HepG2 (cell line): ENCODE results near the gene CHTF8. TPM values are rescaled to one million over a fixed set of nuclear protein-coding genes. Genes with fewer than 3 reads are reported as not detected.

Experiments used
- ATAC-seq: fragments of 200-7000 bp; cut with Tn5 transposase; 3 replicates; pipeline ENCODE4 v1.9.1; 2020; ENCODE audit warnings: mild to moderate bottlenecking, moderate library complexity
- BruUV-seq: library from RNA; stranded (reverse); fragments of 400-500 nt; replicated peaks from 2 replicates; lab custom pipeline; 2021; lab: Mats Ljungman, UMichigan
- CTCF ChIA-PET: fragments of 300-600 bp; formaldehyde crosslinking; extraction: SDS; loops from one replicate; lab custom pipeline; 2021; ENCODE audit warnings: low total read pairs, inconsistent platforms, low intra/inter-chr PET ratio; lab: Yijun Ruan, JAX
- POLR2A ChIA-PET: fragments of 350-600 bp; sonication (Branson Sonifier 250); formaldehyde crosslinking; loops from one replicate; lab custom pipeline; 2020; ENCODE audit warnings: antibody characterized with exemption, inconsistent platforms; lab: Yijun Ruan, JAX
- DNase-seq: peaks from one replicate; pipeline ENCODE4 v3.0.0-alpha.2; 2015; ENCODE audit warnings: low spot score
- FAIRE-seq: peaks from 3 replicates; lab custom pipeline; 2011; peaks lifted over from hg19 to GRCh38; lab: Jason Lieb, UNC
- H2AFZ ChIP-seq: one replicate; pipeline ENCODE4 v1.6.1; 2011; ENCODE audit warnings: low read length, inconsistent platforms
- H3K27ac ChIP-seq: fragments of 300-600 bp; 3 replicates; pipeline ENCODE4 v1.8.0; 2011; ENCODE audit warnings: mixed run types, mild to moderate bottlenecking, mixed read lengths, low read length, inconsistent platforms; ENCODE audit not compliant: insufficient read depth; ENCODE audit errors: extremely low read length
- H3K27me3 ChIP-seq, 2 experiments: fragments of 200-600 bp in 1 of 2; 2 replicates in 1 of 2; 3 replicates in 1 of 2; pipeline versions ENCODE4 v1.6.0 to v1.8.0; 2011; ENCODE audit warnings: low read length in 2 of 2, mild to moderate bottlenecking in 2 of 2, moderate library complexity in 2 of 2, inconsistent platforms in 1 of 2; ENCODE audit not compliant: insufficient read depth in 2 of 2, control insufficient read depth in 1 of 2
- H3K36me3 ChIP-seq, 2 experiments: fragments of 200-600 bp in 1 of 2; replicated peaks in 1 of 2; 2 replicates in 1 of 2; 3 replicates in 1 of 2; pipeline versions ENCODE4 v1.5.1 to v1.8.0; 2011; ENCODE audit warnings: low read length in 2 of 2, inconsistent platforms in 1 of 2; ENCODE audit not compliant: insufficient read depth in 2 of 2, control insufficient read depth in 1 of 2
- H3K4me1 ChIP-seq: 2 replicates; pipeline ENCODE4 v1.5.1; 2012; ENCODE audit warnings: low read length, inconsistent platforms; ENCODE audit not compliant: insufficient read depth
- H3K4me2 ChIP-seq: 2 replicates; pipeline ENCODE4 v1.6.0; 2011; ENCODE audit warnings: low read depth, low read length, inconsistent platforms
- H3K4me3 ChIP-seq, 3 experiments: fragments of 200-600 bp in 1 of 3; sonication (generic), shearing (Covaris generic) in 1 of 3; replicated peaks in 1 of 3; 2 replicates each; pipeline ENCODE4 v1.5.1; 2011 to 2016; ENCODE audit warnings: low read length in 3 of 3, inconsistent platforms in 2 of 3, low read depth in 2 of 3, mild to moderate bottlenecking in 2 of 3, control low read depth in 1 of 3, mixed read lengths in 1 of 3; ENCODE audit not compliant: insufficient read depth in 1 of 3
- H3K79me2 ChIP-seq: one replicate; pipeline ENCODE4 v1.6.1; 2011; ENCODE audit warnings: low read length, inconsistent platforms; ENCODE audit not compliant: insufficient read depth
- H3K9ac ChIP-seq: 2 replicates; pipeline ENCODE4 v1.6.0; 2011; ENCODE audit warnings: mild to moderate bottlenecking, low read depth, low read length, inconsistent platforms; ENCODE audit not compliant: insufficient read depth
- H3K9me3 ChIP-seq: 2 replicates; pipeline ENCODE4 v1.5.1; 2012; ENCODE audit warnings: mild to moderate bottlenecking, low read length
- H4K20me1 ChIP-seq: 2 replicates; pipeline ENCODE4 v1.6.0; 2011; ENCODE audit warnings: inconsistent platforms, mild to moderate bottlenecking, low read length, moderate library complexity; ENCODE audit not compliant: insufficient read depth
- DNMT1 ChIP-seq: sonication (generic); formaldehyde crosslinking; IDR thresholded peaks from 2 replicates; pipeline ENCODE4 v1.5.1; 2020; ENCODE audit warnings: mild to moderate bottlenecking, missing genetic modification reagents
- ELK4 ChIP-seq: sonication (generic); formaldehyde crosslinking; IDR thresholded peaks from 2 replicates; pipeline ENCODE4 v1.9.0; 2021; ENCODE audit warnings: missing genetic modification reagents, borderline replicate concordance
- FOXC1 ChIP-seq: sonication (generic); formaldehyde crosslinking; IDR thresholded peaks from 2 replicates; pipeline ENCODE4 v1.8.0; 2022; ENCODE audit warnings: mild to moderate bottlenecking, missing genetic modification reagents, borderline replicate concordance
- KMT2B ChIP-seq: IDR thresholded peaks from 2 replicates; pipeline ENCODE4 v1.6.1; 2016; ENCODE audit warnings: missing genetic modification reagents, missing compliant biosample characterization
- NR2F1 ChIP-seq, 2 experiments: fragments of 450-650 bp in 1 of 2; formaldehyde crosslinking in 1 of 2; IDR thresholded peaks; 2 replicates each; pipeline versions ENCODE4 v1.5.0 to v1.6.1; 2016 to 2020; ENCODE audit warnings: mild to moderate bottlenecking in 1 of 2, missing compliant biosample characterization in 1 of 2, missing genetic modification reagents in 1 of 2, moderate library complexity in 1 of 2
- SALL1 ChIP-seq: sonication (generic); formaldehyde crosslinking; IDR thresholded peaks from 2 replicates; pipeline ENCODE4 v1.8.0; 2022; ENCODE audit warnings: mild to moderate bottlenecking, missing genetic modification reagents
- TBX3 ChIP-seq: fragments of 450-650 bp; IDR thresholded peaks from 2 replicates; pipeline ENCODE4 v1.6.1; 2017; ENCODE audit warnings: antibody characterized with exemption, mild to moderate bottlenecking, inconsistent platforms, borderline replicate concordance
- U2AF2 ChIP-seq: fragments of 200-400 bp; formaldehyde crosslinking; IDR thresholded peaks from 2 replicates; pipeline ENCODE4 v1.6.1; 2017; ENCODE audit warnings: low read depth, mild to moderate bottlenecking, low read length
- ZBTB43 ChIP-seq: sonication (generic); formaldehyde crosslinking; conservative IDR thresholded peaks from 2 replicates; pipeline ENCODE4 v1.4.0; 2020; ENCODE audit warnings: missing genetic modification reagents
- ZBTB46 ChIP-seq: sonication (generic); formaldehyde crosslinking; IDR thresholded peaks from 2 replicates; pipeline ENCODE4 v1.4.0; 2020; ENCODE audit warnings: mild to moderate bottlenecking, missing genetic modification reagents, borderline replicate concordance
- ZEB1 ChIP-seq: IDR thresholded peaks from 2 replicates; pipeline ENCODE4 v1.6.1; 2012; ENCODE audit warnings: mild to moderate bottlenecking, low read depth, inconsistent platforms; ENCODE audit not compliant: insufficient replicate concordance
- ZNF512 ChIP-seq: sonication (generic); formaldehyde crosslinking; IDR thresholded peaks from 2 replicates; pipeline ENCODE4 v1.4.0; 2020; ENCODE audit warnings: mild to moderate bottlenecking, missing genetic modification reagents
- ZNF605 ChIP-seq: sonication (generic); formaldehyde crosslinking; IDR thresholded peaks from 2 replicates; pipeline ENCODE4 v1.8.0; 2022; ENCODE audit warnings: mild to moderate bottlenecking, missing genetic modification reagents
- WGBS: methylation state at CpG from one replicate; pipeline ENCODE4 v1.1.6; 2017; ENCODE audit warnings: low lambda C conversion rate; 5-methylcytosine and 5-hydroxymethylcytosine counted together
- in situ Hi-C: cut with HindIII; loops from 2 replicates; pipeline ENCODE4 v1.10.0; 2017; ENCODE audit warnings: low pct_unique_long_range_greater_than_20kb; ENCODE audit not compliant: extremely low pct_ligation_motif_present
- intact Hi-C: fragments of 100-400 bp; cut with micrococcal nuclease; formaldehyde crosslinking; loops from one replicate; pipeline ENCODE4 v1.10.0; 2022; ENCODE audit not compliant: unreplicated experiment
- polyA plus RNA-seq, 8 experiments: library from polyadenylated mRNA; depleted of rRNA in 3 of 8; stranded (reverse) in 7 of 8; unstranded in 1 of 8; fragments of >200 nt; fragmentation: Illumina TruSeq in 4 of 8; extraction: Trizol in 4 of 8; gene quantifications; 2 replicates each; pipeline versions ENCODE4 v1.2.1 to v1.2.3, GENCODE V29; 2011 to 2016; ENCODE audit warnings: low read depth in 4 of 8, missing spikeins in 1 of 8, mixed read lengths in 1 of 8; ENCODE audit not compliant: insufficient read depth in 1 of 8
- total RNA-seq, 5 experiments: library from RNA; depleted of rRNA; stranded (reverse); fragments of >200 nt; fragmentation: Illumina TruSeq; extraction: Trizol; gene quantifications; 2 replicates each; pipeline ENCODE4 v1.2.3, GENCODE V29; 2016; ENCODE audit warnings: low read depth in 1 of 5

CHTF8 gene
- total and polyA plus RNA-seq, 2 of the 13 experiments (the other 11 are each of a cell fraction or from before 2014, with no cell fraction given) = 37.2 to 67.5 TPM

GRCh38 chr16:69078073-69078472 lies 54.3 kb downstream of the CHTF8 start (continued):
- TF ChIP-seq ELK4 (CRISPR knock-in tag) (no peak), KMT2B (CRISPR knock-in tag) (no peak), U2AF2 (no peak), NR2F1 (CRISPR knock-in tag; IDR thresholded peaks at IDR 0.05) (no peak), SALL1 (CRISPR knock-in tag) (no peak), ZBTB43 (CRISPR knock-in tag) (no peak), ZNF605 (CRISPR knock-in tag) (no peak)

GRCh38 chr16:69077251-69077650 lies 55.1 kb downstream of the CHTF8 start:
- no peak for ATAC-seq

More at GRCh38 chr16:69077251-69077650, 55.1 kb downstream of the CHTF8 start:
- intact Hi-C loops = no loop called here
- no peaks in the 10 kb centered on the region for H4K20me1 ChIP-seq
- no peak overlapping the region for H3K9ac ChIP-seq
- no peaks in the 10 kb centered on the region for H3K27me3 ChIP-seq
- CTCF ChIA-PET = no interaction called here
- in situ Hi-C loops = no loop called here
- no peaks in the 10 kb centered on the region for H3K36me3 ChIP-seq
- no peaks in the 10 kb centered on the region for H3K79me2 ChIP-seq
- peaks cover 24% of the 10 kb centered on the region for H3K4me1 ChIP-seq
- no peaks in the 10 kb centered on the region for H3K9me3 ChIP-seq
- FAIRE-seq (no peak), DNase-seq (no peak)
- BruUV-seq = no TSS peak
- WGBS = 88% methylated on average over 4 of the region's 4 CpGs
- H2AFZ ChIP-seq = no peak overlapping the region
- POLR2A ChIA-PET = no interaction called here
- TF ChIP-seq ZBTB46 (no peak), DNMT1 (CRISPR knock-in tag) (no peak), FOXC1 (CRISPR knock-in tag) (0 out of 2 replicates have a peak, but pooled peaks have one; percentile 16), ZNF512 (no peak), ZEB1 (no peak), TBX3 (no peak)
- no peak overlapping the region for H3K4me3 ChIP-seq
- H3K4me2 ChIP-seq = no peak overlapping the region
- H3K27ac ChIP-seq = no peak overlapping the region
